Ovary (tissue), 9 donors: Measurements from ENCODE around the gene SLC29A3. TPM values are rescaled to one million over a fixed set of nuclear protein-coding genes. Genes with fewer than 3 reads are reported as not detected.

Source experiments
- DNase-seq, 5 donors: peaks; one replicate each; pipeline ENCODE4 v3.0.0-alpha.2; 2019 to 2020
- H3K27ac ChIP-seq, 2 donors: fragments of 200-600 bp; one replicate each; pipeline versions ENCODE4 v1.5.1 to v1.8.0; 2019 to 2022
- H3K27me3 ChIP-seq: fragments of 200-600 bp; one replicate; pipeline ENCODE4 v1.8.0; 2022
- H3K36me3 ChIP-seq: fragments of 200-600 bp; sonication (generic); one replicate; pipeline ENCODE4 v1.5.1; 2019
- H3K4me1 ChIP-seq: one replicate; pipeline ENCODE4 v1.8.1; 2013; ENCODE audit warnings: mild to moderate bottlenecking, moderate library complexity; ENCODE audit not compliant: insufficient read depth
- H3K4me3 ChIP-seq: fragments of 200-600 bp; sonication (generic); one replicate; pipeline ENCODE4 v1.5.1; 2017
- H3K9me3 ChIP-seq, 2 donors: fragments of 200-600 bp in 1 of 2; sonication (generic) in 1 of 2; one replicate each; pipeline versions ENCODE4 v1.5.1 to v1.8.1; 2013 to 2019; ENCODE audit warnings: mild to moderate bottlenecking in 1 of 2, moderate library complexity in 1 of 2
- CTCF ChIP-seq, 3 donors: fragments of 450-650 bp in 2 of 3; fragments of 200-600 bp in 1 of 3; IDR thresholded peaks; one replicate each; pipeline versions ENCODE4 v1.5.1 to v1.8.0; 2016 to 2022; ENCODE audit warnings: antibody characterized with exemption in 3 of 3, mild to moderate bottlenecking in 1 of 3
- EP300 ChIP-seq: sonication (generic); formaldehyde crosslinking; IDR thresholded peaks from one replicate; pipeline ENCODE4 v1.6.1; 2017; ENCODE audit warnings: antibody characterized with exemption
- POLR2A ChIP-seq: fragments of 450-650 bp; IDR thresholded peaks from one replicate; pipeline ENCODE4 v1.6.1; 2017; ENCODE audit warnings: antibody characterized with exemption, mild to moderate bottlenecking, moderate library complexity
- WGBS, 3 donors: extraction: QIAGEN DNeasy Blood & Tissue Kit in 1 of 3; methylation state at CpG; one replicate each; pipeline versions ENCODE4 v1.1.5 to v1.1.7; 2013 to 2017; 5-methylcytosine and 5-hydroxymethylcytosine counted together
- intact Hi-C, 4 donors: fragments of 100-400 bp; cut with DNase I; formaldehyde crosslinking; loops; one replicate each; pipeline versions ENCODE4 v1.11.0 to v1.15.1; 2022 to 2023
- polyA plus RNA-seq, 2 donors: library from polyadenylated mRNA; stranded (reverse); fragments of 200-250 nt in 1 of 2; fragments of 350-450 nt in 1 of 2; fragmentation: Illumina TruSeq in 1 of 2; extraction: RNeasy Lipid Tissue Mini Kit (QIAGEN cat#74804) in 1 of 2; gene quantifications; one replicate each; pipeline ENCODE4 v1.2.3, GENCODE V29; 2013 to 2014
- total RNA-seq, 7 donors: library from RNA; depleted of rRNA in 2 of 7; stranded (reverse); fragments of >200 nt in 2 of 7; fragmentation: NEBNext Ultra II Directional in 3 of 7; extraction: Animal tissue kit (Norgen Biotek cat#: 25700) in 3 of 7; gene quantifications; one replicate each; pipeline versions ENCODE4 v1.1.0 to v1.2.4, GENCODE V29; 2016 to 2023
- donor health status: DM: no; HTN: no; CAD: no; lungs with moderate emphysema.
- donor health status: DM: no; HTN: no; CAD: no.
- donor health status: Bipolar disorder and iron deficiency.
- donor health status: DM: yes; HTN: yes; CAD: no.
- donor health status: DM: no; HTN: no; CAD: no.
- donor health status: DM: yes; HTN: yes; CAD: no.

The SLC29A3 gene
- total and polyA plus RNA-seq, 9 donors, result 10.1 to 18.3 (median 15.5) TPM

GRCh38 chr10:71383972-71384687, 65.1 kb downstream of the SLC29A3 start:
- Histone ChIP-seq H3K9me3 (no peaks in the 10 kb centered on the region), H3K4me3 (no peak overlapping the region), H3K4me1 (no peaks in the 10 kb centered on the region), H3K36me3 (no peaks in the 10 kb centered on the region), H3K27me3 (no peaks in the 10 kb centered on the region), H3K27ac (no peak overlapping the region)
- intact Hi-C loops, result loop anchor here in 2 of 4 donors (5.0 to 10.0 kb wide), 2 partner anchors 388 to 431 kb away; partner anchors contain the start of gene VSIR (in 1 of the 2)
- TF ChIP-seq CTCF (IDR thresholded peaks at IDR 0.05) (peak; percentile 62 to 90 (median 83)), POLR2A (no peak)
- 25 to 38% (median 30%) methylated on average over 6 to 10 of the region's 10 CpGs for WGBS, 3 donors
- peak; percentile 55 to 84 (median 77) for DNase-seq

GRCh38 chr10:71388171-71388570, 69.1 kb downstream of the SLC29A3 start:
- DNase-seq, result no peak
- WGBS, 3 donors, result 85 to 91% (median 86%) methylated on average over 5 of the region's 5 CpGs
- H3K27me3 ChIP-seq, result no peaks in the 10 kb centered on the region
- no peaks in the 10 kb centered on the region for H3K9me3 ChIP-seq
- intact Hi-C loops, result loop anchor here in 1 of 4 donors (10.0 kb wide), 1 partner anchor 427 kb away; no protein-coding TSS in a partner anchor
- H3K4me1 ChIP-seq, result no peaks in the 10 kb centered on the region
- H3K36me3 ChIP-seq, result no peaks in the 10 kb centered on the region
- H3K4me3 ChIP-seq, result no peak overlapping the region
- no peak for TF ChIP-seq POLR2A
- no peak for TF ChIP-seq EP300
- TF ChIP-seq CTCF (IDR thresholded peaks at IDR 0.05), result no peak
- H3K27ac ChIP-seq, result no peak overlapping the region

GRCh38 chr10:71388583-71389310, 69.7 kb downstream of the SLC29A3 start:
- DNase-seq, result peak in 1 of 5 donors; percentile 4
- intact Hi-C loops, result loop anchor here in 1 of 4 donors (10.0 kb wide), 1 partner anchor 426 kb away; no protein-coding TSS in a partner anchor
- 84 to 95% (median 91%) methylated on average over 8 of the region's 8 CpGs for WGBS, 3 donors
- Histone ChIP-seq H3K4me1 (no peaks in the 10 kb centered on the region), H3K36me3 (no peaks in the 10 kb centered on the region), H3K27ac (no peak overlapping the region), H3K4me3 (no peak overlapping the region), H3K27me3 (no peaks in the 10 kb centered on the region), H3K9me3 (no peaks in the 10 kb centered on the region)
- TF ChIP-seq EP300 (no peak), CTCF (IDR thresholded peaks at IDR 0.05) (no peak), POLR2A (no peak)

- no peaks in the 10 kb centered on the region for H3K4me1 ChIP-seq
- H3K9me3 ChIP-seq, result no peaks in the 10 kb centered on the region
- no peak overlapping the region for H3K4me3 ChIP-seq
- 85 to 86% (median 85%) methylated on average over 14 of the region's 14 CpGs for WGBS, 3 donors
- intact Hi-C loops, result loop anchor here (5.0 to 10.0 kb wide), 6 partner anchors 215 to 502 kb away; partner anchors contain the start of gene VSIR (in 1 of the 4)
- no peaks in the 10 kb centered on the region for H3K36me3 ChIP-seq
- no peak overlapping the region for H3K27ac ChIP-seq
- no peak for DNase-seq
- no peak for TF ChIP-seq CTCF (IDR thresholded peaks at IDR 0.05)
- TF ChIP-seq EP300, result no peak
- TF ChIP-seq POLR2A, result no peak
- no peaks in the 10 kb centered on the region for H3K27me3 ChIP-seq
These were observed 70.9 kb downstream of the SLC29A3 start for GRCh38 chr10:71389768-71390460.
